Keratinocyte (primary cell): ENCODE measurements around the gene S1PR4.

Source experiments
- EZH2 ChIP-seq: IDR thresholded peaks from one replicate; pipeline ENCODE4 v1.6.1; 2012; ENCODE audit warnings: inconsistent platforms, mild to moderate bottlenecking, low read length, moderate library complexity
- TF ChIP-seq, protein P1 (sequence below), 3 experiments: IDR thresholded peaks in 1 of 3; conservative IDR thresholded peaks in 1 of 3; optimal IDR thresholded peaks in 1 of 3; 2 replicates in 2 of 3; 3 replicates in 1 of 3; pipeline versions ENCODE3 to v1.5.1; 2011; ENCODE audit warnings: low read length in 3 of 3, mild to moderate bottlenecking in 3 of 3, moderate library complexity in 2 of 3, control low read depth in 1 of 3, inconsistent platforms in 1 of 3; ENCODE audit not compliant: insufficient read depth in 2 of 3; ENCODE audit errors: extremely low read depth in 1 of 3

DNA sequence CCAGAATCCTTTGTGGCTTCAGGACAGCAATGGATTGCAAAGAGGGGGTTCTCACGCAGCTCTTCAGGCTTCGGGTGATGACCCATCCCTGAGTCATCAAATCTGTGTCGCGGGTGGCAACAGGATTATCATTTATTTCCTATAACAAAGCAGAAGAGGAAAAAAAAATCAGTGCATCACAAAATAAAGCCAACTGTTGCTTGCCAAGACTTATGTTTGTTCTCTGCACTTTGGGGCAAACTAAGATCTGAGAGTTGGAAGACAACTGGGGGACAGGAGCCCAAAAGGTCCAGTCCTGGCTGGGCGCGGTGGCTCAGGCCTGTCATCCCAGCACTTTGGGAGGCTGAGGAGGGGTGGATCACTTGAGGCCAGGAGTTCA, 36.3 kb upstream of the S1PR4 start:
- no peak for TF ChIP-seq EZH2
- TF ChIP-seq, protein P1, sequence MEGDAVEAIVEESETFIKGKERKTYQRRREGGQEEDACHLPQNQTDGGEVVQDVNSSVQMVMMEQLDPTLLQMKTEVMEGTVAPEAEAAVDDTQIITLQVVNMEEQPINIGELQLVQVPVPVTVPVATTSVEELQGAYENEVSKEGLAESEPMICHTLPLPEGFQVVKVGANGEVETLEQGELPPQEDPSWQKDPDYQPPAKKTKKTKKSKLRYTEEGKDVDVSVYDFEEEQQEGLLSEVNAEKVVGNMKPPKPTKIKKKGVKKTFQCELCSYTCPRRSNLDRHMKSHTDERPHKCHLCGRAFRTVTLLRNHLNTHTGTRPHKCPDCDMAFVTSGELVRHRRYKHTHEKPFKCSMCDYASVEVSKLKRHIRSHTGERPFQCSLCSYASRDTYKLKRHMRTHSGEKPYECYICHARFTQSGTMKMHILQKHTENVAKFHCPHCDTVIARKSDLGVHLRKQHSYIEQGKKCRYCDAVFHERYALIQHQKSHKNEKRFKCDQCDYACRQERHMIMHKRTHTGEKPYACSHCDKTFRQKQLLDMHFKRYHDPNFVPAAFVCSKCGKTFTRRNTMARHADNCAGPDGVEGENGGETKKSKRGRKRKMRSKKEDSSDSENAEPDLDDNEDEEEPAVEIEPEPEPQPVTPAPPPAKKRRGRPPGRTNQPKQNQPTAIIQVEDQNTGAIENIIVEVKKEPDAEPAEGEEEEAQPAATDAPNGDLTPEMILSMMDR (optimal IDR thresholded peaks at IDR 0.05 in 1 of 3, IDR thresholded peaks at IDR 0.05 in 1 of 3, conservative IDR thresholded peaks at IDR 0.05 in 1 of 3; ENCODE audit: extremely low read depth in 1 of 3, insufficient read depth in 2 of 3, low read length in 3 of 3): no peak
